ENCODE measurements around the gene SPATA31C2. TPM values are rescaled to one million over a fixed set of nuclear protein-coding genes. Genes with fewer than 3 reads are reported as not detected.

The SPATA31C2 gene
- total and polyA plus RNA-seq, 2 donors (not counting 1 experiment from before 2014, with no cell fraction given), result not detected

GRCh38 chr9:88166660-88167059 lies 28.4 kb upstream of the SPATA31C2 start:
- H3K9me3 ChIP-seq (ENCODE audit: control extremely low read depth in 1 of 3, control insufficient read depth in 2 of 3, insufficient read depth in 1 of 3, low read length in 2 of 3), result peaks cover 0 to 9% (median 0%) of the 10 kb centered on the region in 3 donors
- POLR2A ChIA-PET, result no interaction called here
- Mint-ChIP-seq H3K27me3 (peaks cover 25% of the 10 kb centered on the region), H3K4me1 (no peaks in the 10 kb centered on the region), H3K27ac (no peak overlapping the region), H3K9me3 (ENCODE audit: insufficient read depth) (no peaks in the 10 kb centered on the region), H3K4me3 (no peak overlapping the region)
- H2AFZ ChIP-seq (ENCODE audit: insufficient read depth, low read depth, low read length, poor library complexity, severe bottlenecking), result no peak overlapping the region
- no peak overlapping the region for H3K9ac ChIP-seq (ENCODE audit: low read length)
- no peak for DNase-seq
- no peak overlapping the region for H3K4me2 ChIP-seq (replicated peaks; ENCODE audit: low read depth, low read length, poor library complexity, severe bottlenecking)
- ATAC-seq (ENCODE audit: low read depth), result no peak
- TF ChIP-seq EZH2 (IDR thresholded peaks at IDR 0.05; ENCODE audit: borderline replicate concordance, insufficient read depth, low read depth, low read length, poor library complexity, severe bottlenecking) (no peak), CTCF (IDR thresholded peaks at IDR 0.05) (no peak)
- intact Hi-C loops (cut with micrococcal nuclease), result no loop called here
- no peaks in the 10 kb centered on the region for H3K79me2 ChIP-seq (ENCODE audit: control insufficient read depth, insufficient read depth, low read length)
- no peak overlapping the region for H3K27ac ChIP-seq (ENCODE audit: low read length in 2 of 2)
- H3K4me1 ChIP-seq (ENCODE audit: control insufficient read depth in 2 of 2, insufficient read depth in 2 of 2, low read length in 2 of 2), result no peaks in the 10 kb centered on the region
- CTCF ChIA-PET, result no interaction called here
- H4K20me1 ChIP-seq (ENCODE audit: control insufficient read depth, insufficient read depth, low read length, poor library complexity, severe bottlenecking), result no peaks in the 10 kb centered on the region
- WGBS (ENCODE audit: insufficient coverage), result no CpG with 5 or more reads among the region's 1 CpG
- H3K36me3 ChIP-seq (replicated peaks in 1 of 2; ENCODE audit: control extremely low read depth in 1 of 2, control insufficient read depth in 1 of 2, extremely low read depth in 1 of 2, insufficient read depth in 2 of 2, low read length in 1 of 2), result no peaks in the 10 kb centered on the region
- no peaks in the 10 kb centered on the region for H3K27me3 ChIP-seq (replicated peaks in 1 of 4; ENCODE audit: control extremely low read depth in 1 of 4, control insufficient read depth in 3 of 4, insufficient read depth in 4 of 4, low read length in 3 of 4)
- no peak overlapping the region for H3K4me3 ChIP-seq (ENCODE audit: control extremely low read depth in 1 of 5, extremely low read depth in 1 of 5, insufficient read depth in 1 of 5, low read depth in 2 of 5, low read length in 4 of 5)

- intact Hi-C loops (cut with micrococcal nuclease), result no loop called here
- Mint-ChIP-seq H3K9me3 (ENCODE audit: insufficient read depth) (no peaks in the 10 kb centered on the region), H3K4me1 (no peaks in the 10 kb centered on the region), H3K4me3 (no peak overlapping the region), H3K27me3 (peaks cover 40% of the 10 kb centered on the region), H3K27ac (no peak overlapping the region)
- Histone ChIP-seq H3K36me3 (replicated peaks in 1 of 2; ENCODE audit: control extremely low read depth in 1 of 2, control insufficient read depth in 1 of 2, extremely low read depth in 1 of 2, insufficient read depth in 2 of 2, low read length in 1 of 2) (no peaks in the 10 kb centered on the region), H3K9me3 (ENCODE audit: control extremely low read depth in 1 of 3, control insufficient read depth in 2 of 3, insufficient read depth in 1 of 3, low read length in 2 of 3) (peaks cover 0 to 12% (median 0%) of the 10 kb centered on the region in 3 donors), H3K4me3 (ENCODE audit: control extremely low read depth in 1 of 5, extremely low read depth in 1 of 5, insufficient read depth in 1 of 5, low read depth in 2 of 5, low read length in 4 of 5) (no peak overlapping the region), H3K4me1 (ENCODE audit: control insufficient read depth in 2 of 2, insufficient read depth in 2 of 2, low read length in 2 of 2) (no peaks in the 10 kb centered on the region), H3K9ac (ENCODE audit: low read length) (no peak overlapping the region), H3K27me3 (replicated peaks in 1 of 4; ENCODE audit: control extremely low read depth in 1 of 4, control insufficient read depth in 3 of 4, insufficient read depth in 4 of 4, low read length in 3 of 4) (no peaks in the 10 kb centered on the region), H3K79me2 (ENCODE audit: control insufficient read depth, insufficient read depth, low read length) (no peaks in the 10 kb centered on the region), H3K4me2 (replicated peaks; ENCODE audit: low read depth, low read length, poor library complexity, severe bottlenecking) (no peak overlapping the region), H3K27ac (ENCODE audit: low read length in 2 of 2) (no peak overlapping the region), H2AFZ (ENCODE audit: insufficient read depth, low read depth, low read length, poor library complexity, severe bottlenecking) (no peak overlapping the region), H4K20me1 (ENCODE audit: control insufficient read depth, insufficient read depth, low read length, poor library complexity, severe bottlenecking) (no peaks in the 10 kb centered on the region)
- no peak for DNase-seq
- ChIA-PET CTCF (no interaction called here), POLR2A (no interaction called here)
- TF ChIP-seq EZH2 (IDR thresholded peaks at IDR 0.05; ENCODE audit: borderline replicate concordance, insufficient read depth, low read depth, low read length, poor library complexity, severe bottlenecking) (no peak), CTCF (IDR thresholded peaks at IDR 0.05) (no peak)
- ATAC-seq (ENCODE audit: low read depth), result no peak
- no CpG with 5 or more reads among the region's 3 CpGs for WGBS (ENCODE audit: insufficient coverage)
Observed at GRCh38 chr9:88164850-88165249, 26.6 kb upstream of the SPATA31C2 start.

Data from B cell (primary cell).